Measurements from ENCODE around the gene CDC20B.

- TF ChIP-seq CTCF (IDR thresholded peaks at IDR 0.05) (no peak), EP300 (IDR thresholded peaks at IDR 0.05) (no peak), POLR2A (IDR thresholded peaks at IDR 0.05) (no peak)
Measured at GRCh38 chr5:55187370-55187769, 14.4 kb upstream of the CDC20B start.
